Fibroblast of mammary gland (primary cell): ENCODE measurements around the gene EEFSEC.

Experiments
- DNase-seq: peaks from one replicate; pipeline ENCODE4 v3.0.0-alpha.2; 2010; ENCODE audit warnings: low read depth
- H3K4me3 ChIP-seq: 2 replicates; pipeline ENCODE4 v1.5.1; 2011; ENCODE audit warnings: low read depth, mild to moderate bottlenecking, low read length, moderate library complexity; ENCODE audit not compliant: control insufficient read depth
- TF ChIP-seq, protein P1 (sequence below): conservative IDR thresholded peaks from 2 replicates; pipeline ENCODE4 v1.5.1; 2011; ENCODE audit warnings: low read depth, low read length, inconsistent platforms; ENCODE audit not compliant: control insufficient read depth, insufficient read depth

Gene EEFSEC

DNA sequence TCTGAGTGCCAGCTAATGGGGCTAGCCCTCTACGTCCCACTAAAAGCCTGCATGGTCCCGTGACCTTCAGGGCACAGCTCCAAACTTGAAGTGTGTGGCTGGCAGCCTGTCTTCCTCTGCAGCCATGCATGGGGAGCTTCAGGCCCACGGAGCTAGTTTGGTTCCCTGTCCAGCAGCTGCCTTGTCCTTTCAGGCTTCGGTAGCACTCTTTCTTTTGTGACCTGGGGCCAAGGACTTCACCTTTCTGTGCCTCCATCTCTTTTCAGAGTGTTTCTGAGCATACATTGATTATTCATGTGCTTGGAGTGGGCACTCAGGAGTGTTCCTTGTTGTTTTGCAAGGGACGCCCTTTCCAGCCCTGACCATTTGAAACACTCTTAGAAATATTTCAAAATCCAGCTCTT lies 158.2 kb downstream of the EEFSEC start:
- DNase-seq = no peak
- no peak overlapping the region for H3K4me3 ChIP-seq
- TF ChIP-seq, protein P1, sequence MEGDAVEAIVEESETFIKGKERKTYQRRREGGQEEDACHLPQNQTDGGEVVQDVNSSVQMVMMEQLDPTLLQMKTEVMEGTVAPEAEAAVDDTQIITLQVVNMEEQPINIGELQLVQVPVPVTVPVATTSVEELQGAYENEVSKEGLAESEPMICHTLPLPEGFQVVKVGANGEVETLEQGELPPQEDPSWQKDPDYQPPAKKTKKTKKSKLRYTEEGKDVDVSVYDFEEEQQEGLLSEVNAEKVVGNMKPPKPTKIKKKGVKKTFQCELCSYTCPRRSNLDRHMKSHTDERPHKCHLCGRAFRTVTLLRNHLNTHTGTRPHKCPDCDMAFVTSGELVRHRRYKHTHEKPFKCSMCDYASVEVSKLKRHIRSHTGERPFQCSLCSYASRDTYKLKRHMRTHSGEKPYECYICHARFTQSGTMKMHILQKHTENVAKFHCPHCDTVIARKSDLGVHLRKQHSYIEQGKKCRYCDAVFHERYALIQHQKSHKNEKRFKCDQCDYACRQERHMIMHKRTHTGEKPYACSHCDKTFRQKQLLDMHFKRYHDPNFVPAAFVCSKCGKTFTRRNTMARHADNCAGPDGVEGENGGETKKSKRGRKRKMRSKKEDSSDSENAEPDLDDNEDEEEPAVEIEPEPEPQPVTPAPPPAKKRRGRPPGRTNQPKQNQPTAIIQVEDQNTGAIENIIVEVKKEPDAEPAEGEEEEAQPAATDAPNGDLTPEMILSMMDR = no peak

DNA sequence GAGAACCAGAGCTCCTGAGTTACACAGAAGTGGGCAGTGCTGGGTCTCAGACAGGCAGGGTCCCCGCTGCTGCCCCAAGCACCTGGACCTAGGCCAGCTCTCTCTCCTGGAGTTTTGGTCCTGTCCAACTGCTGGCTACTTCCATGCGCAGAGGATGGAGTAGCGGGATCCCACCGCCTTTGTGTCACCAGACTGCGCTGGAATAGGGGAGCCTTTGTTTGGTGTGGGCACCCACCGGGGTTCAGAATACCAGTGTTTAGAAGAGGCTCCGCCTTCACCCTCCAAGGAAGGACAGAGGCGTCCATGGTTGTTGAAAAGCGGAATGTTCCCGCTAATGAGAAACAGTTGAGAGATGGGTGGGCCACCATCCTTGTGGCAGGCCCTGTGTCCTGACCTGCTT lies 159.0 kb downstream of the EEFSEC start:
- TF ChIP-seq, protein P1 = no peak
- no peak overlapping the region for H3K4me3 ChIP-seq
- no peak for DNase-seq

DNA sequence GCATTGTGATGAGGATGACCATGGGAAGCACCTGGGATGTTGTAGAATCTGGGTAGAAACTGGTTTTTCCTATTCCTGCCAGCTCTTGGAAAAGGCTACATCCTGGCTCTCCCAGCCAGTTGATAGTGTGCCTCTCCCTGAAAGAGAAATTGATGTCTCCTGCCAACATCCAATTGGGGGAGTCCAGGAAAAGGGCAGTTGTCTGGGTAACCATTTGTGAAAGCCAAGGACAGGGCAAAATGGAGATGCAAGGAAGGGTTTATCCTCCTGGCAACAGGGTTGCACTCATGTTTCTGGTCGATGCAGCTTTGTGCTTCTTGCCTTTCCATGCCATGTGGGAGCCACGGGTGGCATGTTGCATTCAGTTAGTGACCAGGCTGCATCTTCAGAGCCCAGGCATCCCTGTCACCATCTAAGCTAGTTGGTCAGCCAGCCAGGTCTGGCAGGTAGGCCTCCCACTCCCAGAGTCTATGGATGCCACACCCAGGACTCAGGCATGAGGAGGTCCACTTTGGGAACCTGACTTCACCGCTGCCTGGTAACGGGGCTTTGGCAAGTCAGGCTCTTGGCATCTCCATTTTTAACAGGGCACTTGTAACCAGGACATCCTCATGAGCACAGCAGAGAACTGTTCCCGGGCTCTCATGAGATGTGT lies 159.9 kb downstream of the EEFSEC start:
- H3K4me3 ChIP-seq = no peak overlapping the region
- DNase-seq = no peak
- TF ChIP-seq, protein P1 = no peak

DNA sequence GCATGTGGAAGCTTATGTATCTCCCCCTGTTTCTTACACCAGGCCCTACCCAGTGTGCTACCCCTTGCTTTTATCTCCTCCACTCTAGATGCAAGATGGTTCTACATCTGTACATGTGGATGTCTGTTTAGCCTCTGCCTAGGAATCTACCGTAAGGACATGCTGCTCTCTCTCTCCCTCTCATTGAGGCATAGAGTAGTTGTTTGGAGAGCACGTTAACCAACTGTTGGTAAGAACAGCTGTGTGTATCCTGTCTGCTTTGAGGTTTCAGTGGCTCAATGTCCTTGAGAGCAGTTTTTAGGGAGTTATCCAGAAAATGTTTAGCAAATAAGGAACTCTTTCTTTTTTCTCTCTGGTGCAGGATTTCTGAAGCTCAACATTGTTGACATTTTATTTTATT lies 160.7 kb downstream of the EEFSEC start:
- TF ChIP-seq, protein P1 = no peak
- DNase-seq = no peak
- no peak overlapping the region for H3K4me3 ChIP-seq

DNA sequence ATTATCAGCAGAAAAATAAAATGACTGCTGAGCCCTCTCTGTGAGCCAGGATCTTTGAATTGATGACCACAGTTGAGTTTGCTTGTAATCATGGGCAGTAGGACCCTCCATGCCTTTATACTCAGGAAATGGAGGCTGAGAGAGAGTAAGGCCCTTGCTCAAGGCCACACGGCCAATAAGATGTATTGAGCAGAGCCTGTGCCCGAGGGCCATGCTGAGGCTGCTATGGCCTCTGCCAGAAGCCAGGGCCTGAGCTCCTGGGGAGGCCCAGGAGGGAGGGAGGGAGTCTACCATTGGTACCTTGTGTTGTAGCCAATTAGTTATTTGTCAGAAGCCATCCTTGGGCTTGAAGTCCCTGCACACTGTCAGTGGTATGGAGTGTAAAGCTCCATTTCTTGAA lies 162.0 kb downstream of the EEFSEC start:
- TF ChIP-seq, protein P1 = no peak
- no peak overlapping the region for H3K4me3 ChIP-seq
- no peak for DNase-seq

DNA sequence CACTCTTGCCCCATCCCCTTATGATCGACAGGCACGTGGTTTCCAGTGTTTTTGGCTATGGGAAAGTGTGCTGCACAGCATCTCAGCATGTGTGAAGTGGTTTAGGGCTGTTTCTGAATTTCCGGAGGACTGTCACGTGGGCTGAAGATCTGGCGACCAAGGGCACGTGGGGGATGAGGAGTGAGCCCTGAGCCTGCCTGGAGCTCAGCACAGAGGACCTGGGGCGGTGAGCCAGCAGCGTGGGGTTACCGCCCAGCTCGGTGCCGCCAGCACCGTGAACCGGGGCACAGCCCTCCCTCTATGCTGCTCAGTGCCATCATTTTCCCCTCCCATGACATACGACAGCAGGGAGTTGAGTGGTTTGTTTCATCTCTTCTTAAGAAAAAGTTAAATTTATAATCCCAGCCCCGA lies 163.2 kb downstream of the EEFSEC start:
- TF ChIP-seq, protein P1 = no peak
- H3K4me3 ChIP-seq = no peak overlapping the region
- peak; percentile 10 for DNase-seq
